Spinal cord (tissue), 10 donors: Measurements from ENCODE around the gene CAMTA2. TPM values are rescaled to one million over a fixed set of nuclear protein-coding genes. Genes with fewer than 3 reads are reported as not detected.

Experiments
- DNase-seq, 6 donors: peaks; one replicate each; pipeline versions ENCODE4 v3.0.0 to v3.0.0-alpha.2; 2013 to 2015; ENCODE audit warnings: low spot score in 6 of 6, low read depth in 4 of 6
- H3K27ac ChIP-seq: one replicate; pipeline ENCODE4 v1.5.1; 2013; ENCODE audit warnings: low read depth, low read length, control low read depth
- H3K27me3 ChIP-seq: one replicate; pipeline ENCODE4 v1.6.1; 2013; ENCODE audit warnings: low read length; ENCODE audit not compliant: control insufficient read depth, insufficient read depth
- H3K36me3 ChIP-seq: one replicate; pipeline ENCODE4 v1.6.1; 2013; ENCODE audit warnings: low read length; ENCODE audit not compliant: control insufficient read depth, insufficient read depth
- H3K4me1 ChIP-seq: one replicate; pipeline ENCODE4 v1.6.1; 2013; ENCODE audit warnings: low read length; ENCODE audit not compliant: control insufficient read depth, insufficient read depth
- H3K4me3 ChIP-seq: one replicate; pipeline ENCODE4 v1.5.1; 2013; ENCODE audit warnings: low read depth, low read length, control low read depth
- H3K9me3 ChIP-seq: one replicate; pipeline ENCODE4 v1.6.1; 2013; ENCODE audit warnings: low read length; ENCODE audit not compliant: control insufficient read depth, insufficient read depth
- WGBS: methylation state at CpG from one replicate; pipeline ENCODE4 v1.1.5; 2013; ENCODE audit warnings: missing lambda C conversion rate; ENCODE audit not compliant: insufficient coverage; 5-methylcytosine and 5-hydroxymethylcytosine counted together
- polyA plus RNA-seq, 2 donors: library from polyadenylated mRNA; unstranded; fragments of 120-200 nt; gene quantifications; one replicate each; pipeline ENCODE4 v1.2.1, GENCODE V29; 2013; ENCODE audit not compliant: insufficient read length in 2 of 2
- total RNA-seq, 2 donors: library from RNA; depleted of rRNA in 1 of 2; stranded (reverse); fragments of 120-200 nt in 1 of 2; fragments of >200 nt in 1 of 2; gene quantifications; one replicate each; pipeline versions ENCODE4 v1.2.3 to v1.2.4, GENCODE V29; 2013 to 2014
- donor health status: healthy.

CAMTA2 gene
- total and polyA plus RNA-seq, 4 donors: 12.6 to 96.1 (median 52.3) TPM

GRCh38 chr17:4948931-4949320, 38.5 kb downstream of the CAMTA2 start:
- Histone ChIP-seq H3K27me3 (peaks cover 10% of the 10 kb centered on the region), H3K9me3 (no peaks in the 10 kb centered on the region), H3K4me1 (peaks cover 29% of the 10 kb centered on the region), H3K4me3 (peak overlapping the region; percentile 92), H3K27ac (peak overlapping the region; percentile 96), H3K36me3 (peaks cover 19% of the 10 kb centered on the region)
- 0% methylated on average over 30 of the region's 40 CpGs for WGBS
- DNase-seq: peak in 4 of 6 donors; percentile 62 to 94 (median 84)

GRCh38 chr17:4948166-4948930, 39.1 kb downstream of the CAMTA2 start, which contains the start of gene PFN1:
Gene PFN1 (minus strand): TSS chr17:4948530. CDS start chr17:4948394, 136 bp downstream.
- WGBS: under 1% methylated on average over 53 of the region's 59 CpGs
- Histone ChIP-seq H3K4me1 (peaks cover 29% of the 10 kb centered on the region), H3K36me3 (peaks cover 25% of the 10 kb centered on the region)

GRCh38 chr17:4947411-4948165, 39.9 kb downstream of the CAMTA2 start:
- WGBS: under 1% methylated on average over 41 of the region's 56 CpGs
- H3K4me1 ChIP-seq: peaks cover 29% of the 10 kb centered on the region
- H3K36me3 ChIP-seq: peaks cover 32% of the 10 kb centered on the region
- peak overlapping the region; percentile 92 for H3K4me3 ChIP-seq
- peak in 2 of 6 donors; percentile 41 to 69 for DNase-seq
- H3K9me3 ChIP-seq: no peaks in the 10 kb centered on the region
- peak overlapping the region; percentile 87 for H3K27ac ChIP-seq
- peaks cover 10% of the 10 kb centered on the region for H3K27me3 ChIP-seq

More at GRCh38 chr17:4948166-4948930, 39.1 kb downstream of the CAMTA2 start, which contains the start of gene PFN1:
- peak within 1 kb of the TSS; percentile 96 for H3K27ac ChIP-seq
- peaks cover 10% of the 10 kb centered on the region for H3K27me3 ChIP-seq
- peak within 1 kb of the TSS; percentile 92 for H3K4me3 ChIP-seq
- no peaks in the 10 kb centered on the region for H3K9me3 ChIP-seq
- DNase-seq: peak in 4 of 6 donors; percentile 67 to 95 (median 88)

GRCh38 chr17:4947010-4947410, 40.5 kb downstream of the CAMTA2 start:
- Histone ChIP-seq H3K4me3 (peak overlapping the region; percentile 92), H3K4me1 (peaks cover 29% of the 10 kb centered on the region)
- no peak for DNase-seq

GRCh38 chr17:4946312-4946976, 41.0 kb downstream of the CAMTA2 start:
- Histone ChIP-seq H3K4me3 (no peak overlapping the region), H3K4me1 (peaks cover 32% of the 10 kb centered on the region), H3K36me3 (peaks cover 44% of the 10 kb centered on the region), H3K27ac (no peak overlapping the region), H3K27me3 (peaks cover 10% of the 10 kb centered on the region), H3K9me3 (no peaks in the 10 kb centered on the region)
- WGBS: 67% methylated on average over 7 of the region's 16 CpGs
- DNase-seq: no peak

More at GRCh38 chr17:4947010-4947410, 40.5 kb downstream of the CAMTA2 start:
- peaks cover 38% of the 10 kb centered on the region for H3K36me3 ChIP-seq
- H3K9me3 ChIP-seq: no peaks in the 10 kb centered on the region
- WGBS: 4% methylated on average over 6 of the region's 7 CpGs
- peaks cover 10% of the 10 kb centered on the region for H3K27me3 ChIP-seq
- H3K27ac ChIP-seq: peak overlapping the region; percentile 87

- peaks cover 8% of the 10 kb centered on the region for H3K27me3 ChIP-seq
- H3K4me3 ChIP-seq: no peak overlapping the region
- no peak overlapping the region for H3K27ac ChIP-seq
- no CpG with 5 or more reads among the region's 4 CpGs for WGBS
- no peaks in the 10 kb centered on the region for H3K9me3 ChIP-seq
- DNase-seq: no peak
- H3K36me3 ChIP-seq: peaks cover 44% of the 10 kb centered on the region
- H3K4me1 ChIP-seq: peaks cover 34% of the 10 kb centered on the region
Observed at GRCh38 chr17:4945944-4946280, 41.6 kb downstream of the CAMTA2 start.

GRCh38 chr17:4945176-4945943, 42.1 kb downstream of the CAMTA2 start:
- 63% methylated on average over 2 of the region's 7 CpGs for WGBS
- Histone ChIP-seq H3K9me3 (no peaks in the 10 kb centered on the region), H3K4me1 (peaks cover 32% of the 10 kb centered on the region), H3K36me3 (peaks cover 44% of the 10 kb centered on the region), H3K4me3 (no peak overlapping the region), H3K27ac (no peak overlapping the region), H3K27me3 (peaks cover 3% of the 10 kb centered on the region)
- no peak for DNase-seq

- no peak overlapping the region for H3K27ac ChIP-seq
- H3K4me1 ChIP-seq: peaks cover 27% of the 10 kb centered on the region
- 83% methylated on average over 5 of the region's 8 CpGs for WGBS
- H3K27me3 ChIP-seq: no peaks in the 10 kb centered on the region
- peaks cover 44% of the 10 kb centered on the region for H3K36me3 ChIP-seq
- no peak for DNase-seq
- no peaks in the 10 kb centered on the region for H3K9me3 ChIP-seq
- no peak overlapping the region for H3K4me3 ChIP-seq
Observed at GRCh38 chr17:4944554-4945175, 42.8 kb downstream of the CAMTA2 start.
